HG02610 (cell line): ENCODE data around the gene PROP1.
A peak's percentile ranks its signal among the peaks of the same experiment; 100 is the strongest.
"Not testable (repeated sequence)": the region's sequence is repeated elsewhere in the genome, so short reads cannot be mapped to it uniquely, and the experiment has no call there.

ENCODE experiments used
- ATAC-seq: cut with Tn5 transposase; IDR thresholded peaks from one replicate; pipeline ENCODE4 v1.9.1; 2021; ENCODE audit warnings: mild to moderate bottlenecking, moderate library complexity; ENCODE audit not compliant: unreplicated experiment

Gene PROP1

GRCh38 chr5:177945601-177946283, 50.3 kb downstream of the PROP1 start:
- peak; percentile 75 for ATAC-seq

- ATAC-seq: not testable (repeated sequence)
Measured at GRCh38 chr5:177945145-177945544, 50.9 kb downstream of the PROP1 start.

GRCh38 chr5:177943805-177944736, 52.0 kb downstream of the PROP1 start:
- ATAC-seq: peak; percentile 48

GRCh38 chr5:177942896-177943295, 53.1 kb downstream of the PROP1 start:
- not testable (repeated sequence) for ATAC-seq
